ENCODE data around the gene LLPH. TPM values are rescaled to one million over a fixed set of nuclear protein-coding genes. Genes with fewer than 3 reads are reported as not detected.

The LLPH gene
- total RNA-seq, 1 experiment from 2014 or later = 31.5 TPM

GRCh38 chr12:66072566-66072965 lies 58.0 kb downstream of the LLPH start:
- POLR2A ChIA-PET = no interaction called here
- ATAC-seq (no peak), DNase-seq (ENCODE audit: low spot score) (no peak)
- H3K36me3 Mint-ChIP-seq = no peaks in the 10 kb centered on the region
- CTCF ChIA-PET = no interaction called here
- TF ChIP-seq E2F5 (CRISPR knock-in tag; IDR thresholded peaks at IDR 0.05) (no peak), MXD4 (CRISPR knock-in tag; IDR thresholded peaks at IDR 0.05; ENCODE audit: borderline replicate concordance) (no peak), IRF1 (CRISPR knock-in tag; IDR thresholded peaks at IDR 0.05) (no peak), CDX4 (CRISPR knock-in tag; IDR thresholded peaks at IDR 0.05; ENCODE audit: borderline replicate concordance) (no peak), SP1 (CRISPR knock-in tag; conservative IDR thresholded peaks at IDR 0.05) (no peak), ZNF423 (CRISPR knock-in tag; IDR thresholded peaks at IDR 0.05) (no peak), ERG (CRISPR knock-in tag; IDR thresholded peaks at IDR 0.05) (no peak), CREM (CRISPR knock-in tag; IDR thresholded peaks at IDR 0.05) (no peak), PREB (CRISPR knock-in tag; IDR thresholded peaks at IDR 0.05; ENCODE audit: borderline replicate concordance) (no peak), NFE2L1 (CRISPR knock-in tag; IDR thresholded peaks at IDR 0.05) (no peak), FOXK1 (CRISPR knock-in tag; IDR thresholded peaks at IDR 0.05) (no peak), PRRX2 (CRISPR knock-in tag; IDR thresholded peaks at IDR 0.05) (no peak), ELF4 (CRISPR knock-in tag; IDR thresholded peaks at IDR 0.05; ENCODE audit: low read depth) (no peak), NR2C2 (CRISPR knock-in tag; IDR thresholded peaks at IDR 0.05) (no peak)
- H3K4me1 Mint-ChIP-seq = peaks cover 12% of the 10 kb centered on the region
- no peaks in the 10 kb centered on the region for H3K27me3 Mint-ChIP-seq (ENCODE audit: low read depth)
- H3K9me3 Mint-ChIP-seq = peaks cover 4% of the 10 kb centered on the region
- no peak overlapping the region for H3K27ac Mint-ChIP-seq
- no peak overlapping the region for H3K4me3 Mint-ChIP-seq

- Mint-ChIP-seq H3K36me3 (no peaks in the 10 kb centered on the region), H3K27ac (no peak overlapping the region), H3K4me3 (no peak overlapping the region), H3K4me1 (peaks cover 12% of the 10 kb centered on the region), H3K9me3 (peaks cover 4% of the 10 kb centered on the region), H3K27me3 (ENCODE audit: low read depth) (no peaks in the 10 kb centered on the region)
- ATAC-seq = no peak
- ChIA-PET CTCF (no interaction called here), POLR2A (no interaction called here)
- no peak for DNase-seq (ENCODE audit: low spot score)
- no peak for TF ChIP-seq ZNF121 (CRISPR knock-in tag; IDR thresholded peaks at IDR 0.05)
- no peak for TF ChIP-seq CREB1 (CRISPR knock-in tag; IDR thresholded peaks at IDR 0.05)
- no peak for TF ChIP-seq CTCF (IDR thresholded peaks at IDR 0.05)
- TF ChIP-seq ZNF232 (CRISPR knock-in tag; IDR thresholded peaks at IDR 0.05) = no peak
- no peak for TF ChIP-seq ZNF532 (CRISPR knock-in tag; IDR thresholded peaks at IDR 0.05; ENCODE audit: borderline replicate concordance)
- TF ChIP-seq E2F1 (CRISPR knock-in tag; IDR thresholded peaks at IDR 0.05) = no peak
- no peak for TF ChIP-seq ATF3 (CRISPR knock-in tag; conservative IDR thresholded peaks at IDR 0.05)
Measured at GRCh38 chr12:66072135-66072534, 58.4 kb downstream of the LLPH start.

All from WTC11 (cell line).